ENCODE results near the gene FOXP2.

Gene FOXP2

GRCh38 chr7:114644455-114644854, 229.8 kb downstream of the FOXP2 start:
- ChIA-PET CTCF (no interaction called here), POLR2A (no interaction called here)
- Histone ChIP-seq H3K27ac (ENCODE audit: extremely low read depth, low read depth, low read length) (no peak overlapping the region), H3K36me3 (ENCODE audit: control insufficient read depth in 2 of 2, insufficient read depth in 1 of 2, low read length in 2 of 2) (no peaks in the 10 kb centered on the region), H3K4me1 (ENCODE audit: control insufficient read depth, insufficient read depth, low read length) (peaks cover 13% of the 10 kb centered on the region), H3K4me3 (ENCODE audit: low read depth, low read length) (no peak overlapping the region), H3K9me3 (ENCODE audit: control insufficient read depth, insufficient read depth, low read depth, low read length) (no peaks in the 10 kb centered on the region)
- TF ChIP-seq ZNF23 (tag by site-specific recombination; IDR thresholded peaks at IDR 0.05; ENCODE audit: borderline replicate concordance) (no peak), SALL2 (tag by site-specific recombination; IDR thresholded peaks at IDR 0.05; ENCODE audit: borderline replicate concordance) (no peak), TCF7L2 (IDR thresholded peaks at IDR 0.05; ENCODE audit: borderline replicate concordance, low read depth, low read length) (no peak), SCRT2 (tag by site-specific recombination; IDR thresholded peaks at IDR 0.05) (peak; percentile 41; the same call in 1 of the 2 replicates), ZFP69B (tag by site-specific recombination; IDR thresholded peaks at IDR 0.05) (no peak), ZBTB21 (tag by site-specific recombination; IDR thresholded peaks at IDR 0.05) (0 out of 2 replicates have a peak, but pooled peaks have one; percentile 18), ZNF629 (tag by site-specific recombination; IDR thresholded peaks at IDR 0.05) (peak; percentile 53), ZNF335 (tag by site-specific recombination; conservative IDR thresholded peaks at IDR 0.05) (peak; percentile 51)
- TF ChIP-seq, protein P1, sequence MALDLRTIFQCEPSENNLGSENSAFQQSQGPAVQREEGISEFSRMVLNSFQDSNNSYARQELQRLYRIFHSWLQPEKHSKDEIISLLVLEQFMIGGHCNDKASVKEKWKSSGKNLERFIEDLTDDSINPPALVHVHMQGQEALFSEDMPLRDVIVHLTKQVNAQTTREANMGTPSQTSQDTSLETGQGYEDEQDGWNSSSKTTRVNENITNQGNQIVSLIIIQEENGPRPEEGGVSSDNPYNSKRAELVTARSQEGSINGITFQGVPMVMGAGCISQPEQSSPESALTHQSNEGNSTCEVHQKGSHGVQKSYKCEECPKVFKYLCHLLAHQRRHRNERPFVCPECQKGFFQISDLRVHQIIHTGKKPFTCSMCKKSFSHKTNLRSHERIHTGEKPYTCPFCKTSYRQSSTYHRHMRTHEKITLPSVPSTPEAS (tag by site-specific recombination; IDR thresholded peaks at IDR 0.05) = no peak
- TF ChIP-seq, protein P2, sequence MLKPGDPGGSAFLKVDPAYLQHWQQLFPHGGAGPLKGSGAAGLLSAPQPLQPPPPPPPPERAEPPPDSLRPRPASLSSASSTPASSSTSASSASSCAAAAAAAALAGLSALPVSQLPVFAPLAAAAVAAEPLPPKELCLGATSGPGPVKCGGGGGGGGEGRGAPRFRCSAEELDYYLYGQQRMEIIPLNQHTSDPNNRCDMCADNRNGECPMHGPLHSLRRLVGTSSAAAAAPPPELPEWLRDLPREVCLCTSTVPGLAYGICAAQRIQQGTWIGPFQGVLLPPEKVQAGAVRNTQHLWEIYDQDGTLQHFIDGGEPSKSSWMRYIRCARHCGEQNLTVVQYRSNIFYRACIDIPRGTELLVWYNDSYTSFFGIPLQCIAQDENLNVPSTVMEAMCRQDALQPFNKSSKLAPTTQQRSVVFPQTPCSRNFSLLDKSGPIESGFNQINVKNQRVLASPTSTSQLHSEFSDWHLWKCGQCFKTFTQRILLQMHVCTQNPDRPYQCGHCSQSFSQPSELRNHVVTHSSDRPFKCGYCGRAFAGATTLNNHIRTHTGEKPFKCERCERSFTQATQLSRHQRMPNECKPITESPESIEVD (tag by site-specific recombination; IDR thresholded peaks at IDR 0.05) = peak; percentile 44

- no peak overlapping the region for H3K4me3 ChIP-seq (ENCODE audit: low read depth, low read length)
- POLR2A ChIA-PET = interaction anchor here (0.6 kb wide), 1 partner anchor 70 kb away, joined by 3 read pairs; no protein-coding TSS in a partner anchor
- H3K4me1 ChIP-seq (ENCODE audit: control insufficient read depth, insufficient read depth, low read length) = peaks cover 17% of the 10 kb centered on the region
- no peak overlapping the region for H3K27ac ChIP-seq (ENCODE audit: extremely low read depth, low read depth, low read length)
- H3K36me3 ChIP-seq (ENCODE audit: control insufficient read depth in 2 of 2, insufficient read depth in 1 of 2, low read length in 2 of 2) = no peaks in the 10 kb centered on the region
- no peaks in the 10 kb centered on the region for H3K9me3 ChIP-seq (ENCODE audit: control insufficient read depth, insufficient read depth, low read depth, low read length)
- CTCF ChIA-PET = interaction anchor here (0.6 to 1.1 kb wide), 3 partner anchors 9 to 219 kb away, joined by 3 read pairs; no protein-coding TSS in a partner anchor
- TF ChIP-seq PBX3 (CRISPR knock-in tag; IDR thresholded peaks at IDR 0.05) (no peak), ZSCAN30 (tag by site-specific recombination; IDR thresholded peaks at IDR 0.05) (no peak), MYNN (tag by site-specific recombination; IDR thresholded peaks at IDR 0.05; ENCODE audit: borderline replicate concordance) (peak; percentile 87), ZNF121 (tag by site-specific recombination; IDR thresholded peaks at IDR 0.05) (no peak), ZNF366 (tag by site-specific recombination; conservative IDR thresholded peaks at IDR 0.05) (peak; percentile 68), ZFP41 (tag by site-specific recombination; IDR thresholded peaks at IDR 0.05; ENCODE audit: borderline replicate concordance) (no peak), ZNF202 (tag by site-specific recombination; IDR thresholded peaks at IDR 0.05; ENCODE audit: borderline replicate concordance) (no peak), BCL11B (tag by site-specific recombination; IDR thresholded peaks at IDR 0.05; ENCODE audit: low read depth) (no peak), ZNF404 (tag by site-specific recombination; IDR thresholded peaks at IDR 0.05) (no peak), ZNF629 (tag by site-specific recombination; IDR thresholded peaks at IDR 0.05) (peak; percentile 35; the same call in 1 of the 2 replicates), OSR2 (tag by site-specific recombination; IDR thresholded peaks at IDR 0.05) (0 out of 2 replicates have a peak, but pooled peaks have one; percentile 44), SP7 (tag by site-specific recombination; IDR thresholded peaks at IDR 0.05) (peak; percentile 53; the same call in 1 of the 2 replicates)
- TF ChIP-seq, protein P3, sequence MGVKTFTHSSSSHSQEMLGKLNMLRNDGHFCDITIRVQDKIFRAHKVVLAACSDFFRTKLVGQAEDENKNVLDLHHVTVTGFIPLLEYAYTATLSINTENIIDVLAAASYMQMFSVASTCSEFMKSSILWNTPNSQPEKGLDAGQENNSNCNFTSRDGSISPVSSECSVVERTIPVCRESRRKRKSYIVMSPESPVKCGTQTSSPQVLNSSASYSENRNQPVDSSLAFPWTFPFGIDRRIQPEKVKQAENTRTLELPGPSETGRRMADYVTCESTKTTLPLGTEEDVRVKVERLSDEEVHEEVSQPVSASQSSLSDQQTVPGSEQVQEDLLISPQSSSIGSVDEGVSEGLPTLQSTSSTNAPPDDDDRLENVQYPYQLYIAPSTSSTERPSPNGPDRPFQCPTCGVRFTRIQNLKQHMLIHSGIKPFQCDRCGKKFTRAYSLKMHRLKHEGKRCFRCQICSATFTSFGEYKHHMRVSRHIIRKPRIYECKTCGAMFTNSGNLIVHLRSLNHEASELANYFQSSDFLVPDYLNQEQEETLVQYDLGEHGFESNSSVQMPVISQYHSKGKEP (tag by site-specific recombination; IDR thresholded peaks at IDR 0.05) = 0 out of 2 replicates have a peak, but pooled peaks have one; percentile 26
- TF ChIP-seq, protein P2 (tag by site-specific recombination; IDR thresholded peaks at IDR 0.05) = peak; percentile 41; the same call in 1 of the 2 replicates
- TF ChIP-seq, protein P4, sequence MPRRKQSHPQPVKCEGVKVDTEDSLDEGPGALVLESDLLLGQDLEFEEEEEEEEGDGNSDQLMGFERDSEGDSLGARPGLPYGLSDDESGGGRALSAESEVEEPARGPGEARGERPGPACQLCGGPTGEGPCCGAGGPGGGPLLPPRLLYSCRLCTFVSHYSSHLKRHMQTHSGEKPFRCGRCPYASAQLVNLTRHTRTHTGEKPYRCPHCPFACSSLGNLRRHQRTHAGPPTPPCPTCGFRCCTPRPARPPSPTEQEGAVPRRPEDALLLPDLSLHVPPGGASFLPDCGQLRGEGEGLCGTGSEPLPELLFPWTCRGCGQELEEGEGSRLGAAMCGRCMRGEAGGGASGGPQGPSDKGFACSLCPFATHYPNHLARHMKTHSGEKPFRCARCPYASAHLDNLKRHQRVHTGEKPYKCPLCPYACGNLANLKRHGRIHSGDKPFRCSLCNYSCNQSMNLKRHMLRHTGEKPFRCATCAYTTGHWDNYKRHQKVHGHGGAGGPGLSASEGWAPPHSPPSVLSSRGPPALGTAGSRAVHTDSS (tag by site-specific recombination; IDR thresholded peaks at IDR 0.05) = no peak
Observed at GRCh38 chr7:114645451-114645850, 230.8 kb downstream of the FOXP2 start.

Measured in HEK293 (cell line).